HG03342 (cell line): ENCODE measurements around the gene KAZN.
"Not testable (repeated sequence)": the region's sequence is repeated elsewhere in the genome, so short reads cannot be mapped to it uniquely, and the experiment has no call there.

Source experiments
- ATAC-seq: cut with Tn5 transposase; IDR thresholded peaks from one replicate; pipeline ENCODE4 v1.9.1; 2021; ENCODE audit warnings: mild to moderate bottlenecking, moderate library complexity; ENCODE audit not compliant: unreplicated experiment

Gene KAZN

GRCh38 chr1:14962407-14962806, 363.9 kb downstream of the KAZN start:
- no peak for ATAC-seq

GRCh38 chr1:14963791-14964710, 365.6 kb downstream of the KAZN start:
- not testable (repeated sequence) for ATAC-seq

- ATAC-seq, result no peak
These were observed 366.2 kb downstream of the KAZN start for GRCh38 chr1:14964711-14965055.

GRCh38 chr1:14968251-14968851, 369.9 kb downstream of the KAZN start:
- no peak for ATAC-seq

- ATAC-seq, result no peak
These were observed 370.5 kb downstream of the KAZN start for GRCh38 chr1:14969006-14969405.

- no peak for ATAC-seq
These were observed 371.8 kb downstream of the KAZN start for GRCh38 chr1:14970115-14970798.

GRCh38 chr1:14970799-14971141, 372.3 kb downstream of the KAZN start:
- ATAC-seq, result no peak

GRCh38 chr1:14971221-14971620, 372.7 kb downstream of the KAZN start:
- no peak for ATAC-seq

GRCh38 chr1:14972107-14972506, 373.6 kb downstream of the KAZN start:
- ATAC-seq, result no peak

- no peak for ATAC-seq
These were observed 375.3 kb downstream of the KAZN start for GRCh38 chr1:14973773-14974172.

- ATAC-seq, result no peak
These were observed 375.9 kb downstream of the KAZN start for GRCh38 chr1:14974361-14974760.

- ATAC-seq, result no peak
These were observed 376.6 kb downstream of the KAZN start for GRCh38 chr1:14975119-14975518.

- ATAC-seq, result no peak
These were observed 377.8 kb downstream of the KAZN start for GRCh38 chr1:14976256-14976655.

- ATAC-seq, result no peak
These were observed 378.9 kb downstream of the KAZN start for GRCh38 chr1:14977338-14977931.

GRCh38 chr1:14980621-14981218, 382.2 kb downstream of the KAZN start:
- no peak for ATAC-seq

- no peak for ATAC-seq
These were observed 383.5 kb downstream of the KAZN start for GRCh38 chr1:14982029-14982428.

GRCh38 chr1:14983277-14983676, 384.8 kb downstream of the KAZN start:
- no peak for ATAC-seq

- no peak for ATAC-seq
These were observed 387.7 kb downstream of the KAZN start for GRCh38 chr1:14986168-14986567.

- no peak for ATAC-seq
These were observed 389.5 kb downstream of the KAZN start for GRCh38 chr1:14987829-14988603.

- ATAC-seq, result no peak
These were observed 390.2 kb downstream of the KAZN start for GRCh38 chr1:14988636-14989035.
